Left hindlimb (tissue), 1 donor: Measurements from ENCODE around the gene CCDC148.

Source experiments
- DNase-seq: peaks from one replicate; pipeline ENCODE4 v3.0.0-alpha.2; 2018

The CCDC148 gene

DNA sequence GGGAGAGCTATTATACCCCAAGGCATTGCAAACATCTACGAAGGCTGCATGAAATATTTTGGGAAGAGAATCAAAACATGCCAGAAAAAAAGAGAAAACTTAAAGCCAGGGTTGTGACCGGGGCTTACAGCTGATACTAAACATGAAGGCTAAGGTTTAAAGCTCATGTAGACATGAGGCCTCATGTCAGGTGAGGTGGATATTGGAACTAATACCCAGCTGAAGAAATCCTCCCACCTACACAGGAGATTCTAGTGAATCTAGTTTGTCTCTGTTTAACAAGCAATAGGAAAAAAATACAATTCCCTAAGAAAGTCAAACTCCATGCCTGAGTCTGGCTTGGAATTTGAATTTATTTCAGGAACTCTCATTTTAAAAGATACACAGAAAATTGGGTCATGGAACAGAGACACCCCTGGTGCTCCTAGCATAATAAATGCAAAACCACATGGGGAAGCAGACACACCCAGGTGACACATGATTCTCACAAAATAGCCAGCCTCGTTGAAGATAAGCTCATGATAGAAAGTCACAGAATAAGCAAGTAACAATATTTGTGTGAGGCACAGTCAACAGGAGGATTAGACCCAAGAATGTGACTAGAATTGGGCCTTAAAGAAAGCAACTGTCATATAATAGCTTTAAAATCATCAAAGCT, 312.7 kb downstream of the CCDC148 start:
- DNase-seq: no peak

DNA sequence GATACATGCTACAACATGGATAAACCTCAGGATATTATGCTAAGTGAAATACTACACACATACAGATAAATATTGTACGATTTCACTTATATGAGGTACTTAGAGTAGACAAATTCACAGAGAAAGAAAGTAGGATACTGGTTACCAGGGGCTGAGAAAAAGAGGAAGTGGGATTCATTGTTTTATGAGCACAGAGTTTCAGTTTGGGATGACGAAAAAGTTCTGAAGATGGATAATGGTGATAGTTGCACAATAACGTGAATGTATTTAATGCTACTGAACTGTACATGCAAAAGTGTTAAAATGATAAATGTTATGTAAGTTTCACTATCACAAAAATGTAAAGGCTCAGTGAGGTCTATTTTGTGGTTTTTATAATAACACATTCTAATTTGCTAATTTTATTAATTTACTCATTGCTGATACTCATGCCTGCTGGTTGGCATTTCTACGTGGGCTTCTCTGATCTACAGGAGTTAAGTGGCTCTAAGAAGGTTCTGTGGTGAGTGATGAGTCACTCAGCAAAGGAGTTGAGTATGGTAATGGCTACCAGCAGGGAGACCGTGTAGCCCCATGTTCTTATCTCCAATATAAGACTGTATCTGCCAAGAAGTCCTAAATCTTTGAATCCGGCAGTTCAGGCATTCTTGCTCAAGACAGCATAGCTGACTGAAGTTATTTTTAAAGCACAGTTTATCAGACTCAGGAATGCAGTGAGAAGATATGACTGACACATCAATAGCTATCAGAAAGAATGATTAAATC, 313.8 kb downstream of the CCDC148 start:
- DNase-seq: no peak

DNA sequence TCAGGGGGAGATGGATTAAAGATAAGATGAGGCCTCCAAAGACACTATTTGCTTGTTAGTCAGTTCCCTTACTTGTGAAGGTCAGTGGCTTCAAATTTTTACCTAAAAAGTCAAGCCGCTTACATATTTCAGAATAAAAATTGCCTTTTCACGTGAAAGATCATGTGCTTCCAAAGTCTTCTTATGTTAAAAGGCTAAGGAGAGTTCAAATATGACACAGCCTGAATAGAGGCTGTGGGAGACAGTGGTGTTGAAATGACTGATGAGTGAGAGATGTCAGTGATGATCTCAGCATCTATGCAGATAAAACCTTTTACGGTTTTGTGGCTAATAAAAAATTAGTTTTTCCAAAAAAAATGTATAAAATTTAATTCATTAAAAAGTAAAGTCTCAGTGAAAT, 314.4 kb downstream of the CCDC148 start:
- DNase-seq: no peak

DNA sequence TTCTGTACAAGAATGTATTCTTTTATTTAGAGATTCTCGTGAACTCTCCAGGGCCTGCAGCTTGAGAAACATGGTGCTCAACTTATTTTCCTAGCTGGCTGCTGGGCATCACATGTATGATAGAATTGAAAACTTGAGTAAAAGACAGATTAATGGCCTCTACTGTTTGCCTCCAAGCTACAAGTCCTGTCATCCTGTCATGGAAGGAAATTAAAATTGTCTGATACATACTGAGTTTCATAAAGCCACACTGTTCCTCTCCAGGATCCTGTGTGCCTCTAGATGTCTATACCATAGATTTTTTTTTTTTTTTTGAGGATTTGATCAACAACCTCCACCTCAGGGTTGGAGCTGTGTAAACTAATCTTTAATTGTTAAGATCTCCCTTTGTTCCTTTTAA, 316.4 kb downstream of the CCDC148 start:
- no peak for DNase-seq

DNA sequence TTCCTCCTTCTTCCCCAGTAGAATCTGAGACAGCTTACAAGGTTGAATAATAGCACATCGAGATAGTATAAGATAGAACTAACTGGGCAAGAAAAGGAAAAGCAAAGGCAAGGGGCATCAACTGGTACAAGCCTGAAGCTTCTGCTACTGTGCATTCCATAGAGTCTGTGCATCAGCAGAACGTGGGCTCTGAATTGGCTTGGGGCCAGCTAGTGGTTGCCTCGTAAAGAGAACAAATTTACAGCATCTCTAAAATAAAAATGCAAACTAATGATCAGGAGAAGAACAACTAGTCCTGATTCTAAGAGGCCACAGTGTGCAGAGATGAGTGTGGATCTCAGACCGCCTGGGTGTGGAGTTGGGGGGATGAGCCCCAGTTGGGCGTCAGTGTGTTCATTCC, 318.3 kb downstream of the CCDC148 start:
- no peak for DNase-seq

DNA sequence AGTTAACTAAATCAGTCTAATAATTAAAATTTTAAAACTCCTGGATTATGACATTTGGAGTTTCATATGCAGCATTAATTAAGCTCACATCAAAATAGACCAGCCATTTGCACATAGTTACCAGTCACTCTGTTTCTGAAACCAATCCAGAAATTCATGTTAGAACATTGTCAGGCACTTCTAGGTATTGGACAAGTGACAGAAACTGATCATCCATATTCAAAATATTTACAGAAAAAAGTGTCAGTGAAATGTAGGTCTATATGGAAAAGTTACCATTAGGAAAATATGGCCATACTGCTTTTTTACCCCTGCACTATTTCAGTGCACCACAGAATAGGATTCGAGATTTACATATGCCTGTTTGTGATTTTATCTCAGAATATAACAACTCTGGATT, 321.5 kb downstream of the CCDC148 start:
- no peak for DNase-seq

DNA sequence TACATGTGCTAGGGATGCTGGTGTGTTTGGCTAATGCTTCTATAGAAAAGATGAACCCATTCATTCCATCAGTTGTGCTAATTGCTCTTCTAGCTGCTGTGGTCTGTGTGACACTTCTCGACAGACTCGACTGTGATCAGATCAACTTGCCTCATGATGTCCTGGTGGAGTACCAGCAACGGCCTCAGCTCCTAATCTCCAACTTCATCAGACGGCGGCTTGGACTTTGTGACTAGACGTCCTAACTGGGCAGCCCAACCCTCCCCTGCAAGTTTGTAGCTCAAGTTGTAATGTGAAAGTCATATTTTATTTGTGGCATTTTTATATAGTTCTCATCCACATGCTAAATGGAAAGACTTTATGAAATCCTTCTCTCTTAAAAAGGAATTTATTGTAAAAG, 321.9 kb downstream of the CCDC148 start:
- DNase-seq: no peak

DNA sequence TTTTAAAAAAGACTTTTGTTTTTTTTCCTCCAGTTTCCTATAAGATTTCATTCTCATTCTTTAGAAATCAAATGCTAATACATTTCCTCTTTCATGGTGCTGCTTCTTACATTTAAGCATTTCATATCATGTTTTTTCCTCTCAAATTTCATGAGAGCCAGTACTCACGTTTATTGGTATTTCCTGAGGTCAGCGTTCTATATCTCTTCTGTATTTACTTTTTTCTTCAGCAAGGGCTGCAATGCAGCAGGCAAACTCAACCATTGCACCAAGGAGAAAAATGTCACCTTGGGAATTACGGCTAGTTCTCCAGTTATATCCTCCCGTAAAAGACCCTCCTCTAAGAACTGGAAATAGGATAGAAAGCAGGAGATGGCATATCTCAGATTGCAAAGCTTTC, 322.5 kb downstream of the CCDC148 start:
- DNase-seq: no peak

DNA sequence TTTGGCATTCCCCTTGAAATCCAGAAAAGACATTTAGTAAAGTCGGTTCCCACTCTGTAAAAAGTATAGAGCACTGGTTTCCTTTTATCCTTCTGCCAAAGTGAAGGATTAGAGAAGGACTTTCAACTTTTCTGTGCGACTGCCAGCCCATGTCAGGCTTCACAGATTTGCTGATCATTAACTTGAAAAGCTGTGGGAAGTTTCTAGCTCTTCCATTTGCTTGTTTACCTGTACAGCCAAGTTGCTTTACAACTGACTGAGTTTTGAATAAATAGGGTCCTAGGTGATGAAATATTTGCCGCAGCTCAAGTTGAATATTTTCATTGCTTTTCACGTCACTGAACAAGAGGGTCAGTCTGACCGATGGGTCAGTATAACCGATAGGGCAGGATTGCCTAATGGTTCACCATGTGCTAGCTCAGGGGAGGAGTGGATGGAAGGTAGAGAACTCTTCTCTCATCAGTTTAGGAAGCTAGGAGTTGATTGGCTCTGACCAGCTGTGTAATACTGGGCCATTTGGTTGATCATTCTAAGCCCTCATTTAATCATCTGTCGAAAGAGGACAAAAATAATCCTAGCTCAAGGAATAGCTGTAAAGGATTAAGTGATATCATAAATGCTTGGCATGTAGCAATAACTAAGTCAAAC, 324.5 kb downstream of the CCDC148 start:
- no peak for DNase-seq

DNA sequence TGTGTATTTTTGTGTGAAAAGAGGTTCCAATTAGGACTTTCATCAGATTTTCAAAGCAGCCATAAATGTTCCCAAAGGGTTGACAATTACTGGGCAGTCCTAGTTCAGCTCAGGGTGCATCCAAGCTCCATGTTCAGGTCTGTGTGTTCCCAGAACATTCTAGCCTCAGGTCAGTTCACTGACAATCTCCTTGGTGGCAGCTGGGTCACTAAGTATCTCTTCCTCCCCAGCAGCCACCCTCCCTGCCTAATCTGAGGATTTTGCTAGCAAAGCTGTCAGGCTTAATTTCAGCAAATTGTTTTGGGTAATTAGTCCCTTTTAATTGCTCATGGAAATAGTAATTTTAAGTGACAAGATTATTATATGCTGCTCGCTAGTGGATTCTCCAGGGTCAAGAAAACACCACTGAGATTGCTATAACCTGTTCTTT, 325.1 kb downstream of the CCDC148 start:
- DNase-seq: no peak

DNA sequence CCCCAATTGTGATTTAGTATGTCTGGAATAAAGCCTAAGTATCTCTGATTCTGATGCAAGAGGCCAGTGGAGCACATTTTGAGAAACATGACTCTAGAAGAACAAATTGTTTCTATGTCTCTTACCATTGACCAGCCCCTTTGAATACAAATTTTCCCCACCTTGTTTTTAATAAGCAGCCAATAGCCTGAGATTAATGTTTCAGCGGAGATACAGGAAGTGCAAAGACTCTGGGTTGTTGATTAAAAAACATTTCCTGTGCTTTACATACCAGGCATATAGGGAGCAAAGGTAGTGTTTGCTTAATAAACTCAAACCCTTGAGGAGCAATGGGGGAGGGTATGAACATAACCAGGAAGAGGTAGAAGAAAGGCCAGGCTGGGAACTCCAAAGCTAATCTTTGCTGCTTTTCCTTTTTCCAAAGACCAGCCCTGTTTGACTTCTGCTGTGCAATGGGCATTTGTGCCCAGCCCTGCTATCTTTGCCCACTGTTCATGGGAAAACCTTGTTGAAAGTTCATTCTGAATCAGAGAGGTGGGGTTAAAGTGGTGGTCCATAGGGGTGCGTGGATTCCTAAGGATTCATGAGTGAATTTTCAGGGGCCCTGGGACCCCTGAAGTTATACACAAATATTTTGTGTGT, 325.6 kb downstream of the CCDC148 start:
- no peak for DNase-seq

DNA sequence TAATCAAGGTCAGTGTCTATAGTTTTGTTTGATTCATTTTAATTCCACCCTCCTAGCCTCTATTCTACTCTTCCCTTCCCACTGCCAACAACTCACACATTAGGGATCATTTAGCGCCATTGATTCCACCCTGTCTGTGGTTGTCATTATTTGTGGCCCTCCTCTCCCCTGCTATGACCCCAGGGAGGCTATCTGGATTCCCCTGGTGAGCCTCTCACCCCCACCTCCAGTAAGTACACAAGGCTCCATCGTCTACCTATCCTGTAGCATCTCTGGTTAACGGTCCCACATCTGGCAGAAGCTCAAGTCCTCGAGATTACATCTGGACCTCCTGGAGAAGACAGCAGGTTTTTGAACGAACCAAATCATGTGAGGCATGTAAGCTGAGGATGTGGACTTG, 327.5 kb downstream of the CCDC148 start:
- DNase-seq: no peak

DNA sequence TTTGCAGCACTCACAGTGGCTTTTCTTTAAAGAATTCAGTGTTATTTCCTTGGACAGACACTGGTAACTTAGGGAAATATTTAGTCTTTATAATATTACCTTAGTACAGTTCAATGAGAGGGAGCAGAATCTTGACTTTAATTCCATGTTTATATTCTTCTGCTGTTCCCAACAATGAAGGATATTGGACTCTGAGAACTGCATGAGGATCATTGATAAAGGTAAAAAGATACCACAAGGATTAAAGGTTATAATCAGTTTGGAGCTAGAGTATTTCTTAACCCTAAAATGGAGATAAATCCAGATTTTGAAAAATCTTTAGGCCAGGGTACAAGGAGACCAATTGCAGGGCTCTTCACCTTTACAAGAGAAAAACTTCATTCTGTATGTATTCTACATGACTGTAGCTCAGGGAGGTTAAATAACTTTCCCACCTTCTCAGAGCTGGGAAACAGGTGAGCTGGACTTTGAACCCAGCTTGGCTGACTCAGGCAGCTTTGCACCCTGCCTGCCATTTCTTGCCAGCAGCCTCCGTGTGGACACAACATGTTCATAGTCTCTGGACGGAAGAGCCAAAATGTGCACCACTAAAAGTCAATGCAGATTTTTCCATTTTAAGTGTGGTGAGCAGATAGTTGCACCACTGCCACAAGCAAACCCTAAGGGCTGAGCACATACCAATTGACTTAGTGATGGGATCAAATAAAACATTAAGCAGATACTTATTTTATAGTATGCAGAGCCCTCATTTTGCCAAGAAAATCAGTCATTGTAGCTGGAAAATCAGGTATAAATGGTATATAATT, 328.2 kb downstream of the CCDC148 start:
- DNase-seq: no peak

DNA sequence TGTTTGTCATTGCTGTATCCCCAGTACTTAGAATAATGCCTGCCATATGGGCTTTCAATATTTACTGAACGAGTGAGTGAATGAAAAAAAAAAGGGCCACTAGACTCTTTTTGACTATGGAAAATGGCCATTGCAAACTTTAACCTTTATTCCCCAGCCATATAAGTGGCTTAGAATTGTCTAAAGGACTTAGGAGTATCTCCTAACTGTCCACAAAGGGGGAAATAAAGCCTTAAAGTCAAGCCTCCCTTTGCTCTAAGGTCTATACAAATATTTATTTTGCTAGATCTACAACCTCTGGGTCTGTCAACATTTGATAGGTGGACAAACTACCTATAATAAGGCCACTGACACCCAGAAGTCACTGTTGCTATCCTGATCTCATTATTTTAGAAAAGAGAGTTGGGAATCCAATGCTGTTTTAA, 329.2 kb downstream of the CCDC148 start:
- no peak for DNase-seq

DNA sequence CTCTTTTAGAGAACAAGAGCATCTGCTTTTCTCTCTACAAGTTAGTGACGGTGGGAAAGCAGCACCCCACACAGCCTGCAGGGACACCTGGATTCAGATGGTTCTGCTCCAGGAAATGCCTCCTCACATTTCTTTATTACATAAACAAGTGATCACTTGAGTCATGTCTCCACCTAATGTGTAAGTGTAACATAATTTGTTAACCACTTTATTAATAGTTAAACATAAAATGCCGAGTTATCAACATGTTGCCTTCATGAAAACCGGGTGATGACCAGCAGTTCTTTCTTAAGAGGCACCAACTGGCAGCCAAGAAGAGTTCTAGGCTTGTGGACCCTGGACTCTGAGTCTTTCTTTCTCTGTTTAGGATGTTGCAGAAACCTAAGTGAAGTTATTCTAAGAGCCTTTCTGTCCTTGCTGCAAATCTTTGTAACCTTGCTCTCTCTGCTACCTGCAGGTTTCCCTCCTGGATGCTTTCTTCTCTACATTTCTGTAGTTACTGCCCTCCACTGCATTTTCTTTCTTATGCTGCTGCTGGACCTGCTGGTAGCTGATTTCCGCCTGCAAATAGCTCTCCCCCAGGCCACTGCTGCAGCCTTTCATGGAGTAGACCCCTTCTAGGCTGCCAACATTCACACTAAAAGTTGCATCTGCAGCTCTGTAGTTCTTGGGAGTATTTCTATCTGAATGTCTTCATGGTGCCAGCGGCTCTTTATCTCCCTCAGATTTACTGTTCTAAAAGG, 330.6 kb downstream of the CCDC148 start:
- no peak for DNase-seq

DNA sequence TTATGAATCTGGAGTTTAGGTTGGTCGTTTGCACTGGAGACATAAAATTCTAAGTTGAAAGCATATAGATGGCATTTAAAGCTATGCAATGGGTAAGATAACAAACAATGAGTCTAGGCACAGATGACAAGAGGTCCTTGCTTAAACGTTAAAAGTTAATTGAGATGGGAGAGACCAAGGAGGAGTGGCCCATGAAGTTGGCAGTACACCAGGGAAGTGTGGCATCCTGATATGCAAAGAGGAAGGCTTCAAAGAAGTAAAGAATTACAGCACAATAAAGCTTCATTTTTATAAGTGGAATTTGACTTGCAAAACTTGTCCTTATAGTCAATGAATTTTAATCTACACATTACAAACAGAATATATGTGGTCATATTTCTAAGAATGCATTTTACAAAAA, 331.7 kb downstream of the CCDC148 start:
- no peak for DNase-seq
